GM18505 (cell line): ENCODE data around the gene MMP12.
A peak's percentile ranks its signal among the peaks of the same experiment; 100 is the strongest.
"Not testable (repeated sequence)": the region's sequence is repeated elsewhere in the genome, so short reads cannot be mapped to it uniquely, and the experiment has no call there.

Source experiments
- ATAC-seq: cut with Tn5 transposase; IDR thresholded peaks from one replicate; pipeline ENCODE4 v1.9.1; 2021; ENCODE audit not compliant: unreplicated experiment
- POLR2A ChIP-seq: IDR thresholded peaks from 4 replicates; pipeline ENCODE4 v1.6.1; 2011; ENCODE audit warnings: borderline replicate concordance; ENCODE audit not compliant: insufficient read depth, insufficient read length; ENCODE audit errors: extremely low read depth

The MMP12 gene

DNA sequence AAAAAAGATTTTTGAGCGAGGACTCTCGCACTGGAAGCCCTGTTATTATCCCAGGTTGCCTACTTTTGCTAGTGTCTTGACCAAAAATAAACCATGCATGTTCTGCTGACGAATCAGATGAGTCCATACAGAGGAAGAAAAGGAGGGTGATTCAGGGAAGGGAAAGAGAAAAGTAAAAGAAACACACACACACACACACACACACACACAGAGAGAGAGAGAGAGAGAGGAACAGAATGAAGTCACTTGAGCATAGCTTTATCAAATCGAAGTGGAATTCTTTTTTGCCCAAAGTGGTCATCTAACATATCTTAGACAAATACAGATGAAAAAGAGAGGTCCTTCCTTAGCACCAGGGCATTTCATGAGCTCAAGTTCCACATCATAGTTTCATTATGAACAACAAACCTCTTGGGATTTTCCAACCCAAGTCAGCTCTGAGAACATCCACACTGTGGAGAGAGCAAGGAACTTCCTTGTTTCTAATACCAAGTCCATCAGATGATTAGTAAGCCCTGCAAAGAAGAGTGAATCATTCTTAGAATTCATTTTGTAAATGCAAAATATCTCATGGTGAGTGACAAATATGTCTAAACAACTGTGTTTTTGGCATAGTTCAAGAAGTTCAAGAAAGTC is 7.7 kb upstream of the MMP12 start:
- TF ChIP-seq POLR2A = no peak
- ATAC-seq = peak; percentile 75

DNA sequence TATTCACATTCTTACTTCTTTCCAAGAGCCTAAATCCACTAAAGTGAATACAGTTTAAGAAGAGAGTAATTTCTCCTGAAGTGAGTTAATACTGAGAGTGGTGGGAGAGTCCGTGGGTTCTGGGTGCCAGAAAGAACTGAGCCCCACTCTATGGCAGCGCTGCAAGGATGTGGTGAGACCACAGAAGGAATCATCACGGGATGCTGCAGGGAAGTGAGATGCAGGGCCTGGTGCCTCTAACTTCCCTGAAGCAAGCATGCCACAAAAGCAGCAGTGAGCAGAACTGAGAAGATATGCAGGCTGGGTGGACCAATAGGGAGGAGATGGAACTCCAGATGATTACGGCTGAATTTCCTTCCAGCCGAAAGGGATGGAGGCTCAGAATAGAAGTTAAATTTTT is 5.0 kb upstream of the MMP12 start:
- ATAC-seq = no peak
- TF ChIP-seq POLR2A = no peak

DNA sequence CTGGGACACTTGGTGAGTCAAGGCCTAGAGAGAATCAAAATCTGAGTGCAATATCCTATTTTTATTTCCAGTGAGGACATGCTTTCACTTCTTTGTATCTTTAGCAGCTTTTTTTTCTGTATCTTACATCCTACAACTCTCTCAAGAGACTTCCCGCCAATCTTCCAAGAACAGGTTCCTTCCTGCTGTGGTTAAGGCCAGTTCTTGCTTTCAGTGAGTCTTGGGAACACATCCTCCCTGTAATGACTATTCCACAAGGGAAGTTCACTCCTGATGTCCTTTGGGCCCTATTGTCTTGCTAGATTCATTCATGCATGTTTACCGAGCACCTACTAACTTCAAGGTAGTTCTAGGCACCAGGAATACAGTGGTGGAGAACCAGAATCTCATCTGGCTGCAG is 3.8 kb upstream of the MMP12 start:
- TF ChIP-seq POLR2A = no peak
- ATAC-seq = no peak

GRCh38 chr11:102869354-102869964 is 5.3 kb downstream of the MMP12 start:
- ATAC-seq = not testable (repeated sequence)

DNA sequence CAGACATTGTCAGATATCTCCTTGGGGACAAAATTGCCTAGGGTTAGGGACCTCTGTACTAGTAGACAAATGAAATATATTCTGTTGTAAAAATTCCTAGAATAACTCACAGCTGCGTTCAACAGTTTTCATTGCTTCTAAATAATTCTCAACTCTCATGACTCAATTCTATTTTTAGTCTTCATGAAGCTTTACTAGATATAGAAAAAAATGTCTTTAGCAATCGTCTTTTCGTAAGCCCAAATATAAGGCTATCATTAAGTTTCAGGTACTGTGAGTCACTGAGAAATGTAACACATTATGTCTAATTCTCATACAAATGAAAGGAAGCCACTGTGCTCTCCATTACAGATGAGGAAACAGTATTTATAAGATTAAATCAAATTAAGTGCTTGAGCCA is 6.4 kb downstream of the MMP12 start:
- no peak for ATAC-seq
- no peak for TF ChIP-seq POLR2A

- ATAC-seq = no peak
- no peak for TF ChIP-seq POLR2A
Measured at GRCh38 chr11:102864724-102865123, 10.1 kb downstream of the MMP12 start.

DNA sequence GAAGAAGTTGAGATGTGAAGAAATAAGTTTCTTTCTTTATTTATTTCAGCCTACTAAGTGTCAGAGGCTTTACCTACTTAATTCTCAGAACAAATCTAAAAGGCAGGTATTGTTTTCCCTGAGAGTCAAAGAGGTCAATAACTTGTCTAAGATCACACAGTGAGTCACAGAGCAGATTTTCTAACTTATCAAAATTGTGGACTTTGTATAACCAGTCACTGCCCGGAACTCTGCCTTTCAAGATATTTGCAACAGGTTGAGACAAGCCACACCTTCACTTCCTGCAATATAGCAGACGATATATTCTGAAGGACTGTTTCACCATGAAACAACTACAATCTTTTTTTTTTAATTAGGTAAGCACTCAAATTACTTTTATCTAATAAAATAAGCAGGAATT is 20.8 kb downstream of the MMP12 start:
- ATAC-seq = no peak

GRCh38 chr11:102853055-102853454 is 21.7 kb downstream of the MMP12 start:
- TF ChIP-seq POLR2A = no peak
- ATAC-seq = no peak

More for the DNA sequence above, 20.8 kb downstream of the MMP12 start:
- TF ChIP-seq POLR2A = no peak

GRCh38 chr11:102850973-102851745 is 23.6 kb downstream of the MMP12 start:
- ATAC-seq = no peak
- no peak for TF ChIP-seq POLR2A

DNA sequence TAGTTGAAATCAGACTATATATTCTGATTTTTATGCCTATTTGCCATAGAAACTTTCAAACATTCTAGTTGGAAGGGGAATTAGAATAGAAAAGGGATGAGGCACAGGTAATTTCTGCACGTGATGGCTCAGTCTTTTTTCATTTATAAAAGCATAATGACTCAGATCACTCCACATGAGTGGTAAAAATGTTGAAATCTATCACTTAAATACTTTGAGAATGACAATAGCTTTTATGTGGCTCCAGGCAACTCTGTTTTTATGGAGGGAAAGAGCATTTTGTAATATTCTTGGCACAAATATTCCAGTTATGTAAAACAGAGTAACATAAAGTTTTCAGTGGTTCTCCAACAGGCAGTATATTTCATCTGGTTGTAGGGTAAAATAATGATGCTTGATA is 25.5 kb downstream of the MMP12 start:
- no peak for TF ChIP-seq POLR2A

DNA sequence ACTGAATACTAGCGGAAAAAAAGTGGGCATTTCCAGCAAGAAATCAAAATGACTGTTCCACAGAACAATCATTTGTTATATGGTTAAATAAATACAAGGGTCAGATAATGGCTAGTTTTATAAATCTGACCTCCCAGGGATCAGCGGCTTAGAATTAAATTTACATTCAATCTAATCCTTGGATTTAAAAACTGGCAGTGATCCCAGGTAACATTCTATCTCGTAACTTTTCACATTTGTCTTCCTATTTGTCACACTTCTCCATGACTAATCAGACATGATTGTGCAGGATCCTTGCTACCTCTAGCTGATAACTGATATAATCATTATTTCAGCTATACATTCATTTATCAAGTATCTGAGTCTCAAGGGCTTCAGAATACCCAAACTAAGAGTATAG is 28.5 kb downstream of the MMP12 start:
- ATAC-seq = no peak
- TF ChIP-seq POLR2A = no peak

More for the DNA sequence above, 25.5 kb downstream of the MMP12 start:
- ATAC-seq = no peak

DNA sequence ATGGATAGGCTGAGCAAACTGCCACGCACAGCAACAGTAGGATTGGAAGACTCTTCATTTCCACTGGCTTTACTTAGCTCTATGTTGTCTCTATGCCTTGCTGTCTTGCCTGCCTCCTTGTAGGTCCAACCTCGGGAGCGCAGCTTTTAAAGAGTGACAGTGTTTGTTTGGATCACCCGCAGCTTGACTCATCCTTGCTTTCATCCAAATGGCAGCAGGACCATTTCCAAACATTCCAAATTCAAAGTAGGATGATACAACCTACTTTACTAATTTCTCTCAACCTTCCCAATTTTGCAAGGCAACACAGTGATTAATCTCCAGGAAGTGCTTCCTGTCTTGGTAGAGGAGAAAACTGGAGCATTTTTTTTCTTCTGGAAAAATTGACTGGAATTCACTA is 31.3 kb downstream of the MMP12 start, which contains the start of gene MMP3:
Gene MMP3 (minus strand): TSS at position 121 of the 400 bp plus-strand sequence. CDS start 63 bp downstream, at position 58.
- TF ChIP-seq POLR2A = no peak
- no peak for ATAC-seq

DNA sequence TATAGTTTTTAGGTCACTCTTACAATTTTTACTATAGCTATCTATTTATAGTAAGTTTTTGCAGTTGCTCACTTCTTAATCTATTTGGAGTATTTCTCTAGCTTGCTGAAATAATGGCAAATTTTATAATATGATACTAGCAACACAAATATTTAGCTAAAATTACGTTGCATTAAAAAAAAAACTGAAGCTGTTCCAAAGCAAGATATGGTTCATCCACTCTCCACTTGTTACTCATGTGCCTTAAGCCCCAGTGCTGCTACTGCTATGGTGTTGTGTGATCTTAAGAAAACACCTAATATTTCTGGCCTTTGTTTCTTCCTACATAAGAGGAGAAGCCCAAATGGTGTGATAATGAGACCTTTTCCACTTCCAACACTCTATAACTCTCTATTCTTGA is 31.9 kb downstream of the MMP12 start:
- TF ChIP-seq POLR2A = no peak
- no peak for ATAC-seq

DNA sequence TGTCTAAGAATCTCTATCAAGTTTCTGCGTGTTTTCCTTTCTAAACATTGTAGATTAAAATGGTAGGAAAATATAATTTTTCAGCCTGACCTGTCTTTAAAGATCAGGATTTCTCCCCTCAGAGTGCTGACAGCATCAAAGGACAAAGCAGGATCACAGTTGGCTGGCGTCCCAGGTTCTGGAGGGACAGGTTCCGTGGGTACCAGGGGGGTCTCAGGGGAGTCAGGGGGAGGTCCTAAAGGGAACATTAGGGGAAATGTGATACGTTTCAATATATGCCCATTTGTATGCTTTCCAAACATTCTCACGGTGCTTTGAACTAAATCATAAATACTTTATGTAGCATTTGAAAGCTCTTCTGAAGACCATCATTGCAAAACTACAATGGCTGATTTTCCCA is 34.8 kb downstream of the MMP12 start:
- ATAC-seq = no peak
- no peak for TF ChIP-seq POLR2A
